Renal pelvis (tissue), 4 donors: Measurements from ENCODE around the gene ALDH16A1. TPM values are rescaled to one million over a fixed set of nuclear protein-coding genes. Genes with fewer than 3 reads are reported as not detected.

Experiments
- DNase-seq: peaks from one replicate; pipeline ENCODE4 v3.0.0-alpha.2; 2013
- polyA plus RNA-seq, 3 donors: library from polyadenylated mRNA; unstranded; fragments of 120-200 nt; gene quantifications; one replicate each; pipeline ENCODE4 v1.2.1, GENCODE V29; 2013; ENCODE audit not compliant: insufficient read length in 3 of 3

The ALDH16A1 gene
- polyA plus RNA-seq, 3 donors, result 19.2 to 33.0 (median 26.3) TPM

DNA sequence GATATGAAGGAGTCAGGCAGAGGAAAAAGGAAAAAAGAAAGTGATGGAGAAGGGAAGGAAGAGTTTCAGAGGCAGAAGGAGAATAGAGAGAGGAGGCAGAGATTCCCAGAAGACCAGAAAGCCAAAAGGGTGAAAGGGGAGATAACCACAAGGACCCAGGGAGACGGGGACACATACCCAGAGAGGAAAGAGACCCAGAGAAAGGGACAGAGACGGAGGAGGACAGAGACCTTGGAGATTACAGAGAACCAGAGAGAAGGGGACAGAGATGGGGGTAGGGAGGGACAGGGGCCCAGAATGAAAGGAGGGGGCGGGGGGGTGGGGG lies 31.2 kb upstream of the ALDH16A1 start:
- no peak for DNase-seq

DNA sequence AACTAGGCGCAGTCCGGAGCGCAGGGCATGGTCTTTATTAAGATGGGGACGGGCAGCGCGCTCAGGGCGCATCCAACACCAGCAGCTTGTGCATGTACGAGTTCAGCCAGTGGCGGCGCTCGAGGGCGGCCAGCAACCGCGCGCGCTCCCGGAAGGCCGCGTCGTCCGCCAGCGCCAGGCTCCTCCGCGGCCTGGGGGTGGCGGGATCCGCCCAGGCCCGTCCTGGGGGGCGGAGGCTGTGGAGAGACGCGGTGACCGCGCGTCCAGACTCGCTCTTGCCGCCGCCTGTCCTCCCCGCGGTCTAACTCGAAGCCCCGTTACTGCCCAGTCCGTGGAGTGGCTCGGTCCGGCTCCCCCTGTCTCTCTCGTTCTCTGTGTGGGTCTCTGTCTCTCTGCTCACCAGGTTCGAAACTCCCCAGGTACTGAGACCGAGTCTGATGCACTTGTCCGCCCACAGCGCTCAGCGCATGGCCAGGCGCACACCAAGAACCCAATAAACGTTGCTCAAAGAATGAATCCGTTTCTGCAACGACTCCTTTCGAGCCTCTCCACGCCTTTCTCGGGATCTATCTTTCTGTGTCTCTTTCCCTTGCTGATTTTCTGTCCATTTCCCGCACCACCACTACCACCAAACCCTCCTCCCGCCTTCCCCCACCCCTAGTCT lies 30.5 kb upstream of the ALDH16A1 start:
- no peak for DNase-seq

DNA sequence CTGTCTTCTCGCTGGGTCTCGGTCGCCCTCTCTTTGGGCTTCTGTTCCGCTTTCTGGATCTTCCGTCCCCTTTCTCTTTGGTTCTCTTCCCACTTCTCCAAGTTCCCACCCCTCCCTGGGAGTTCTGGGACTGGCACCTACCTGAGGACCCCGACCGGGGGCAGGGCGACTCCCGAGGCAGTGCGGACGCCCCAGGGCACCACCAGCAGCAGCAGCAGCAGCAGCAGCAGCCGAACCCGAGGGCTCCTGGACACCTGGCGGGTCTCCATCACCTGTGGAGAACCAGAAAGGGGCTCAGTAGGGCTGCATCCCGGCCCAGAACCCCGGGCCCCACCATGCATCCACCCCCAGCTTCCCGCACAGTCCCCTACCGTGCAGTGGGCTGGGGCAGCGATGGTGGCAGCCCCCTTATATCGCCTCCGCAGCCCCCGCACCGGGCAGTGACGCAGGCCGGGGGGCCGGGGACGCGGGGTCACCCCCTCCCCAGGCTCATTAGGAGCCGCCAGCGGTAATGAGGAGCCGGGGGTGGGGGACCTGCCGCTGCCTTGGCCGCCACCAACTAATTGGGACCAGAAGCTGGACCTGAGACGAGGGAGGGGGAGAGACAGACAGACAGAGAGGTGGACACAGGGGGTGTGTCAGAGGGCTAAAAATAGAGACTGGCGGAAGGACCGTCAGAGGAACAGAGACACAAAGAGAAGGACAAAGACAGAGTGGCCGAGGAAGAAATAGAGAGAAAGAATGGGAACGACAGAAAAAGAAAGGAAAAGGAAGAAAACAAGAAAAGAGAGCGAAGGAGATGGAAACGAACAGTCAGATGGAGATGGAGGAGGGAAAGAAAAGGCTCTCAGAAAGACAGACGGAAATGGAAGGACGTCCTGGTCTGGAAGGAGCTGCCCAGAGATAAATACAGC lies 29.7 kb upstream of the ALDH16A1 start, which contains the start of gene PTH2:
TSS of gene PTH2 (minus strand) at position 371 of the 914 bp plus-strand sequence. CDS start at position 269, 102 bp downstream.
- no peak for DNase-seq

DNA sequence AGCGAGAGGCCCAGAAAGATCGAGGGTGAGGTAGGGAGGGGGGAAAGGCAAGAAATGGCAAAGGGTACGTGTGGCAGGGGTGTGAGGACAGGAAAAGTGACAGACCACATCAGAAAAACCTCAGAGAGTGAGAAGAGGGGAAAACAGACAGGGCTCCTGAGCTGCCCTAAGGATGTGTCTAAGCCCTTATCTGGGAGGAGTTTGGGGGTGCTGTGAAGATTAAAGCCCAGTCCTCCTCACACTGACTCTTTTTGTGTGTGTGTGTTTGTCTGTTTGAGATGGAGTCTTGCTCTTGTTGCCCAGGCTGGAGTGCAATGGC lies 29.1 kb upstream of the ALDH16A1 start:
- DNase-seq, result no peak

DNA sequence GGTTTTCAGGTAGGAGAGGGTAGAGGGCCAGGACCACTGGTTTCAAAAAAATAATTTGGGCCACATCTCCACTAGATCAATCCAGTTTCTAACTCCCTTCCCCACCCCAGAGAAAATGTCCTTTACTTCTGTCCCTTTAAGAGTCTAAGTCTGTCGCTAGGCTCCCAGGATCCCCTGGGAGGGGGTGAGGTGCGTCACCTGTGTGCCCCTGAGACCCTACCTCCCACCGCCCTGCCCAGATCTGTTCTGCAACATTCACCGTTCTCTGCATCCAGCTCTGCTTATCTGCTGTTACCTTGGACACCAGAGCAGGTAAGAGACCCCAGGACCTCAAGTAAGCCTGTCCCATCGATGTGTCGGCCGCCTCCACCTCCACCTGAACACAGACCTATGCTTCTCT lies 27.8 kb upstream of the ALDH16A1 start, which contains the start of gene GFY:
TSS of gene GFY (plus strand) at position 211 of the 400 bp plus-strand sequence. CDS start 1,043 bp downstream, outside the sequence.
- DNase-seq, result no peak

DNA sequence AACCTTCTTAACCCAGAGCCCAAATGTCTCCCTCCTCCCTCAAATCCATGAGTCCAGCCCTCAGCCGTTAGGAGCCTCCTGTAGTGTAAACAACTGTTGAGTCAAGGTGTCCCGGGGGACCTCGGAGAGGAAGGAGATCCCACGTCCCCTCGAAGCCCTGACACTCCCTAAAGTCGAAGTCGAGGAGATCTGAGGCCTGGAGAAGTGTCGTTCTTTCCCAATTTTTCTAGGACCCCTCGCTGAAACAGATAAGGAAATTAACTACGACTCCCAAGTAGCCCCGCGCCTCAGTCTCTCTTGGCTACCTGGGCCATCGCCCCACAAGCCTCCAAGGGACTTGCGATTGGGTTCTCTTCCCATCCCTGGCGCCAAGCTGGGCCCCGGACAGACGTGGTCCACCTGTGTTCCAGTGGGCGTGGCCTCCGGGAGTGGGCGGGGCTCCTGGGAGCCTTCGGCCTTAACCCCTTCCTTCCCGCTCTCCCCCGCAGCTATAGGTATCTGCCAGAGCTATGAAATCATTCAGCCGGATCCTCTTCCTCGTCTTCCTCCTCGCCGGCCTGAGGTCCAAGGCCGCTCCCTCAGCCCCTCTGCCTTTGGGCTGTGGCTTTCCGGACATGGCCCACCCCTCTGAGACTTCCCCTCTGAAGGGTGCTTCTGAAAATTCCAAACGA lies 27.0 kb upstream of the ALDH16A1 start:
- no peak for DNase-seq

DNA sequence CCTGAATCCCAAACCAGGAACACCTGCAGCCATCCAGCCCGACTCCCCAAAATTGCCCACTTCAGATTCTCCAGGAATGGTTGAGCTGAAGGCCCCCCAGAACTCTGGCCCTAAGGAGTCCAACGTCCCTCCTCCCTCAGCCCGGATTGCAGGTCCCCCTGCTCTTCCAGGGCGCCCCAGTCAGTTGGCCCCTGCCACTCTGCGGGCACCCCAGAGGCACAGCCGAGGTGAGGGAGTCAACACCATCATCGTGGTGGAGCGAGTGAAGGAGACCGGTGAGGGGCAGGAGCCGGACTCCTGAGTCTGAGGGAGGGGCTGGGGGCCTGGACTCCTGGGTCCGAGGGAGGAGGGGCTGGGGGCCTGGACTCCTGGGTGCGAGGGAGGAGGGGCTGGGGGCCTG lies 25.7 kb upstream of the ALDH16A1 start:
- DNase-seq, result no peak

DNA sequence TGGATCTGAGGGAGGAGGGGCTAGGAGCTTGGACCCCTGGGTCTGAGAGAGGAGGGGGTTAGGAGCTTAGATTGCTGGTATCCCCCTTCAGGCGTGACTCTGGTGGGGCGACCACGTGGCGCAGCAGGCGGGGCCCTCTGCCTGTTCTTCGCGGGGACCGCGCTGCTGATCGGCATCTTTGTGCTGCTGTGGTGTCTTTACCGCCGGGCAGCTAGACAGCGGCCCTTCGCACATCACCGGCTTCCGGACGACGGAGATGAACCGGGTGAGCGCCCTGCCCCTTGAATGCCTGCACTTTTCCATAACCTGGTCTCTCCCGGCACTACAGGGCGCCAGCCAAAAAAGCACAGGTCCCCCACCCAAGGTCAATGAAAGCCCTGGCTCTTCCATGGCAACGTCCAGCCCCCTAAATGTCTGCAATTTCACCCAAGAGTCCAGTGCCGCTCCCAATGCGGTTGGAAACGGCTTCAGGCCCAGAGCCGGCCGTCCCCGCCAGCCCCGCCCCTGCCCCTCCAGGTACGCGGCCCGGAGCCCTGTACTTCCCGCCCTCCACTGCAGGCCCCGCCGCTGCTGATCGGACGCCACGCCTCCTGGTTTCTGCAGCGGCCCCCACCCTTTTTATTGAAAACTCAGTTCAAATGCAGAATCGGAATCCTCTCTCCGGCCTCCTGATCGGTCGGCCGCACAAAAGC lies 25.0 kb upstream of the ALDH16A1 start:
- no peak for DNase-seq

DNA sequence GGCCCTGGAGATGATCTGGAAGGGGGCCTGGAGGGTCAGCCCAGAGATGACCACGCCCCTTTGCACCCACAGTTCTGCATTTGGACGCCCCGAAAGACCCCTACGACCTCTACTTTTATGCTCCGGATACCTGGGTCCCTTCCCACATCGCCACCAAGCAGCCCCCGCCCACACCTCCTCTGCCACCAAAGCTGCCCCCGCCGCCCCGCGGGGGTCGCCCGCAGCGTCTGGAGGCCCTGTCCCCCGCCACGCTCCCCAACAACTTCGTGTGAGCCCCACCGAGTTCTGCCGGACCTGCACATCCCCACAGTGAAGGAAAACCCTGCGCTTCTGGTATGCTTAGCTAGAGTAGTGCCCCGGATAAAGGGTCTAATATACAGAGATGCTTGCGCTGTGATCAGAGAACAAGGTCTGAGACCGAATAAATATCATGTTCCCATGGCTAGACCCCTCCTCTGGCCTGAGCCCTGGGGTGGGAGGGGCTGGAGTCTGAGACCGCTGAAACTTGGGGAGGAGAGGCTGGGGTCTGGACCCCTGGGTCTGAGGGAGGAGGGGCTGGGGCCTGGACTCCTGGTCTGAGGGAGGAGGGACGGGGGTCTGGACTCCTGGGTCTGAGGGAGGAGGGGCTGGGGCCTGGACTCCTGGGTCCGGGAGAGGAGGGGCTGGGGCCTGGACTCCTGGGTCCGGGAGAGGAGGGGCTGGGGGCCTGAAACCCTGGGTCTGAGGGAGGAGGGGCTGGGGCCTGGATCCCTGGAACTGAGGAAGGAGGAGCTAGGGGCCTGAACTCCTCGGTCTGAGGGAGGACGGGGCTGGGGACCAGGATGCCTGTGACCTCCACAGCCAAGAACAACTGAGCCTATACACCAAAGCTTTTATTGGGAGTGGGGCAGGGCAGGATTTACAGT lies 24.2 kb upstream of the ALDH16A1 start:
- DNase-seq, result no peak

DNA sequence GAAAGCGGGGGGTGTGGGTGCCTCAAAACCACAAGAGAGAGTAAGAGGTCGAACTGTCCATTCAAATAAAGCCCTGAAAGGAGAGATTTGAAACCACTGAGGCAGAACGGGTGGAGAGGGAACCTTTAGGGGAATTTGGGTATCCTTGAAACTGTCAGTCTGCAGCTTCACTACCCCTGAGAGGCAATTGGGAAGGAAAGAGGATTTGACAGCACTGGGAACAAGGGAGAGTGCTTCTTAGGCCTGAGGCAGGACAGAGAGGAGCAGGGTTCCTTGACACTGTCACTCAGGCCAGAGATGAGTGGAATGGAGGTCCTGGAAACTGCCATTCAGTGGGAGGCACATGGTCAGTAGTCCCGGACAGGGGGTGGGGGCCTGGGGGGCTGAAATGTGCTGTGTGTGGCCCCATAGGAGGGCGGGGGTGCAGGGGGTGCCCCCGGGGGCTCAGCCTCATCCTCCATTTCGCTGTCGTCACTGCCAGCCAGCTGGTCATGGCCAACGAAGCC lies 22.8 kb upstream of the ALDH16A1 start:
- DNase-seq, result no peak

DNA sequence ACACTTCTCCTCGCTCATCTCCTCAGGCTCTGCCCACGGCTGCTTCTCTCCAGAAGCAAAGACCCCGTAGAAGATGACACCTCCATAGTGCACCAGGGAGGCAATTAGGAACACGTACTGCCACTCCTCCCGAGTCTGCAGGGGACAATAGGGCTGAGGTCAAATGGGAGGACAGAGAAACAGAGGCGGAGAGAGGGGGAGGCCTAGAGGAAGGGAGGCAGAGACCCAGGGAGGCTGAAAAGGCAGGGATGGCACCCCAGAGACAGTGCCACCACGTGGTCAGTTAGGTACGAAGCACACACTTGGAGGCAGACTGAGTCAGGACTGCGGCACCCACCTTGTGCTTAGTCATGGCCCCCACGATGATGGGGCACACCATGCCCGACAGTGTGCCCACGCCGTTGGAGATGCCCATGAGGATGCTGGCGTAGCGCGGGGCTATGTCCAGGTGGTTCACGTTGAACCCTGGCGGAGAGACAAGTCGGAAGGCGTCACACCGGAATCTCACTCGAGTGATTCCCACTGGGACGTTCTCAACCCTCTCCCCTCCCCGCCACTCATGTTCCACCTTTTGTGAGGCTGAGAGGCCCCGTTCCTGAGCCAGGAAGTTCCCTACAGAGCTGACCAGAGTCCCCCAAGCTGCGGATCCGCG lies 22.2 kb upstream of the ALDH16A1 start:
- DNase-seq, result no peak

DNA sequence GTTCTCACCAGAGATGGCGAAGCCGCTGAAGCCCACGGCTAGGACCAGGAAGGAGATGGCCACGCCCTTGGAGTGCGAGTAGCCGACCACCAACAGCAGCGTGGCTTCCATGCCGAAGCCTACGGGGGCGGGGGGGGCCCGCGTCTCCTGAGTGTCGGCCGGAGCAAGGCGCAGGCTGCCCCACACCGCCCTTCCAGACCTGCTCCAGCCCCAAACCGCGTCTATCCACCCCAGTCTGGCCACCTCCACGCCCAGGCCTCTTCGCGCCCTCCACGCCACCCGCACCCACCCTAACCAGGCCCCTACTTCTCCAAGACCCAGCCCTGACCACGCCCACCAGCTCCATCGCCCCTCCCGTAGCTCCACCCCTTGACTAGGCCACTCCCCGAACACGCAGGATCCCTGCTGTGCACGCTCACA lies 21.7 kb upstream of the ALDH16A1 start:
- no peak for DNase-seq

DNA sequence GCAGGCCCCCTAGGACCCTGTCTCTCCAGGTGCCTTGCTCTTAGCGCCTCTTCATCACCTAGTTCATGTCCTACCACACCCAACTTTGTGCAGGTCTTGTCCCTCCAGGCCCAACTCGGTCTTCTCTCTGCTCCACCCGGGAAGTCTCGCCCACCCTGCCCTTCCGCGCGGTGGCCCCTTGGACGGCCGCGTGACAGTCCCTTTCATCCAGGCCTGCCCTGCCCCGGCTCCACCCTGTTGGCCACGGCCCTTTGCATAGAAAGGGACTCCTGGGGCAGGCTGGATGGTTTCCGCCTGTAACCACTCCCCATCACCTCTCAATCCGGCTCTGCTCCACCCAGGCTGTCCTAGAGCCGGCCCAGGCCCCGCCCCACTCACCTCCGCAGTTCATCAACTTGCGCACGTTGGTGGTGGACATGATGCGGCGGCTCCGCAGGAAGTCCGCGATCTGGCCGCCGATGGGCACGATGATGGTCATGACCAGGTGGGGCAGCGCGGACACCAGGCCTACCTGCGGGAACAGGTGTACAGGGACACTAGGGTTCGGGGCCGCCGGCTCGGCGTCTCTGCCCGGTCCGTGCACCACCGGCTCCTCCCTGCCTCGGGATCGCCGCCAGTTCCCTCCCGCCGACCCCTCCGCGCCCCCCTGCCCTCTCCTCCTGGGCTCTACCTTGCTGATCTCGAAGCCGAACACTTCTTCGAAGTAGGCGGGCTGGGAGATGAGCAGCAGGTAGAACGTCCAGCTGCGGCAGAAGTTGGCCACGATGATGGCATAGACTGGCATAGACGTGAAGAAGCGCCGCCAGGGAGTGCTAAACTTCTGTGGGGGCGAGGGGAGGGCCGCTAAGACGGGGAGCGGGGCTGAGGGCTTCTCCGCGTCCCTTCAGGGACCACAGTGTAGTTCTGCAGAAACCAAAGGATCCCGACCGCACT lies 20.6 kb upstream of the ALDH16A1 start:
- no peak for DNase-seq

DNA sequence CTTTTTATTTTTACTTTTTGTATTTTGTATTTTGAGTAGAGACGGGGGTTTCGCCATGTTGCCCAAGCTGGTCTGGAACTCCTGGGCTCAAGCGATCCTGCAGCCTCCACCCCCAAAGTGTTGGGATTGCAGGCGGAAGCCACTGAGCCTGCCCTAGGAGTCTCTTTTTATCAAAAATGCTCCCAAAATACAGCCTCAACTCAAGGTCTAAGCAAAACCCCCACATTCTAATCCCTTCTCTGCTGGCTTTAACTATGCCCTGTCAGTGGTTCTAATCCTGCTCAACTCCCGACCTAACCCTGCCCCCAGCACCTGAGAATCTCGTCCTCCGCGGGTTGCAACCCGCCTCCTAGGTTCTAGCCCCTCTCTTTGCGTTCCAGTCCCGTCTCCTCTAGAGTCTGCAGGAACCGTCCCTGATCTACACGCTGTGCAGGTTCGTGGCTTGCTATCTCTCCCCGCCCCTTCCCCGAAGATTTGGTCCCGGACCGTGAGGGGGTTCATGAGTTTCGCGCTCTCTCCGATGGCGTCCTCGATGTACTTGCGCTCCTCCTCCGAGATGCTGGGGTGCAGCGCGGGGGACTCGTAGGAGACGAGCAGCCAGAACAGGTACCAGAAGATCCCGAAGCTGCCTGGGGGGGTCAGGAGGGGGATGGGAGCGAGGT lies 19.7 kb upstream of the ALDH16A1 start:
- no peak for DNase-seq

DNA sequence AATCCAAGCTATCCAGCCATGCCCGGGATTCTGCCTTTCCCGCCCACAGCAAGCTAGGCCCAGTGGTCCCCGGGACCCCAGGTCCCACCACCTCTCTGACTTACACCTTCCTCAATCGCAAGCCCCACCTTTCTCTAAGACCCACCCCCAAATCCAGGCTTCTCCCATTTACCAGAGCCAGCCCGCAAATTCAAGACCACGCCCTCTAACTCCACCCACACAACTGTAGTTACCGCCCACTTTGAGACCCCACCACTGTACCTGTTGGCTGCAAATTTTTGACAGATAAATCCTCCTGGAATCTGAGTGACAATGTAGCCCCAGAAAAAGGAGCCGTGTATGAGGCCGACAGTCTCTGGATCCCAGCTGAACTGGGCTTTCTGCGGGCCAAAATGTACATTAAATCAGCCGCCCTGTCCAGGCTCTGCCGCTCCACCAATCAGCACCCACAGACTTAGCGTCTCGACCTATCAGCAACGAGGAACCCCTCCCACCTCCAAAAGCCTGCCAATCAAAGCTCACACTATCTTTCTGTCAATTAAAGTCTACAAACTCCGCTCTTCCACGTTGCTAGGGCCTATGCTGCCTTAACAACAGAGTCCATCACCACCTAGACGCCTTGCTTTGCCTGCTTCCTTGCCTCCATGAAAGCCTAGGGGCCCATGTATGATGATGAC lies 18.0 kb upstream of the ALDH16A1 start:
- no peak for DNase-seq

DNA sequence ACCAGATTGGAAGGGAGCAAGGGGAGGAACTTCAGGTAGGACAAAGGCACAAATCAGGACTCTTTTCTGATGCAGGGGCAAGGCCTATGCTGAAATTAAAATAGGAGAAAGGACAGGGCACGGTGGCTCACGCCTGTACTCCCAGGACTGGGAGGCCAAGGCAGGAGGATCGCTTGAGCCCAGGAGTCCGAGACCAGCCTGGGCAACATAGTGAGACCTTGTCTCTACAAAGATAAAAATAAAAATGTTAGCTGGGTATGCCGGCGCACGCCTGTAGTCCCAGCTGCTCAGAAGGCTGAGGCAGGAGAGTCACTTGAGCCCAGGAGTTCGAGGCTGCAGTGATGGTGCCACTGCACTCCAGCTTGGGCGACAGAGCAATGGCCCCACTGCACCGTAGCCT lies 17.4 kb upstream of the ALDH16A1 start:
- no peak for DNase-seq

DNA sequence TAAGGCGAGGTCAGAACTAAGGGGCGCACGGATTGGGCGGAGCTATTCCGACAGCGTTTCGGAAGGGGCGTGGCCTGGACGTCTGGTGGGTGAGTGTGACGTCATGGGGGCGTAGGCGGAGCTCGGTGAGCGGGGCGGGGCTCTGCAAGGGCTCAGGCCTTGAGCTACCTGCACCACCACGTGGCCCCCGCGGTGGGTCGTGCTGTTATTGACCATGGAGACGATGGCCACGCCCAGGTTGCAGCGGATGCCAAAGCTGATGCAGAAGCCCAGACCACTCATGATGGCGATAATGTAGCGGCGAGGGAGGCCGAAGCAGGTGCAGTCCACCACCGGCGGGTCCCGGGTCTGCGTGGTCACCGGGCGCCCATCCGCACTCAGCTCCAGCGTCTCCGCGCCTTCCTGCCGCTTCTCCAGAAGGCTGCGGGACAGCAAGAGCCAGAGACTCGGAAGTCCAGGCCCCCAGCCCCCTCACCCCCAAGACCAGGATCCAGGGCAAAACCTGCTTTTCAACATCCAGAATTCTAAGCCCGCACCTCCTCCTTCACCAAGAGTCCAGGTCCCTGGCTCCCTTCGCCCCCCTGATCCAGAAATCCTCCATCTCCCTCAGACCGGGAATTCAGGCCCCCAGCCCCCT lies 16.5 kb upstream of the ALDH16A1 start:
- DNase-seq, result no peak
